GM18517 (cell line): ENCODE results near the gene ZNF680.
"Not testable (repeated sequence)": the region's sequence is repeated elsewhere in the genome, so short reads cannot be mapped to it uniquely, and the experiment has no call there.

Experiments
- ATAC-seq: cut with Tn5 transposase; IDR thresholded peaks from one replicate; pipeline ENCODE4 v1.9.1; 2021; ENCODE audit warnings: mild to moderate bottlenecking, moderate library complexity; ENCODE audit not compliant: unreplicated experiment

The ZNF680 gene

GRCh38 chr7:64557601-64558322 lies 5.1 kb downstream of the ZNF680 start:
- ATAC-seq = no peak

DNA sequence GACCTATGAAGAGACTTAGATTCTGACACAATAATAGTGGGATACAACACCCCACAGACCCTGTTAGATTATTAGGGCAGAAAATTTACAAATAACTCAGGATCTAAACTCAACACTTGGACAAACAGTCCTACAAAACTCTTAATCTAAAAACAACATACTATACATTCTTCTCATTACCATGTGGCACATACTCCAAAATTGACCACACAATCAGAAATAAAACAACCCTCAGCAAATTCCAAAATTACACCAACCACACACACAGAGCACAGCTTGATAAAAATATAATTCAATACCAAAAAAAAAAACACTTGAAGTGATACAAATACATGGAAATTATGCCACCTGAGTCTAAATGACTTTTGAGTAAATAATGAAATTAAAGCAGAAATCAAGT lies 7.8 kb downstream of the ZNF680 start:
- ATAC-seq = no peak

- ATAC-seq = not testable (repeated sequence)
Observed at GRCh38 chr7:64554188-64554587, 8.7 kb downstream of the ZNF680 start.

DNA sequence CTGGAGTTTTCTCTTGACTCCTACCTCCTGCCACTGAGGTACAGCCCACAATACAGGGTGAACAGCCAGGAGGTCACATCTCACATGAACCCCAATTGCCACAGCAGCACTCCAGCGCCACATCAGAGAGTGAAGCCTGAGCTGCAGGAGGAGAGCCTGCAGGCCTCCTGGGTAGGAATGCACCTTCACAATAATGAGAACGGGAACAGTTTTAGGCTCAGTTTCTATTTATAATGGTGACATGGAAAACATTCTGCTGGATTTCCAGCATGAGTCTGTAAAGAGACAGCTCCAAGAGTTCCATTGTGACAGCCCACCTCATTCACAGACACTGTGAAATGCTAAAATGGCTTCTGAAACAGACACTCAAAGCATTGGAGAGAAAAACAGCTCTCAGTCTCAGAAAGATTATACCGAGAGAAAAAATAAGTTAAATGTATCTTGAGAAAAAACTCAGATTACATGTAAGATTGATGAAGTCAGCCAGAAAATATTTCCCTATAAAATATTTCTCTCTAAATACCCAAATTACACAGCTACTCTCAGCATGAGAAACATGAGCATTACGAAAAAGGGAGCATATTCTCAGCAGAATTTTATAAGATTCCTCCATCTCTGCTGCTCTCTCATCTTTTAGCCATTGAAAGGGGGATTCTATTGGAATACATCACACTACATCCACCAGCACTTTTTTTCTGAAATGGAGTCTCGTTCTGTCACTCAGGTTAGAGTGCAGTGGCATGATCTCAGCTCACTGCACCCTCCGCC lies 11.3 kb downstream of the ZNF680 start:
- no peak for ATAC-seq

DNA sequence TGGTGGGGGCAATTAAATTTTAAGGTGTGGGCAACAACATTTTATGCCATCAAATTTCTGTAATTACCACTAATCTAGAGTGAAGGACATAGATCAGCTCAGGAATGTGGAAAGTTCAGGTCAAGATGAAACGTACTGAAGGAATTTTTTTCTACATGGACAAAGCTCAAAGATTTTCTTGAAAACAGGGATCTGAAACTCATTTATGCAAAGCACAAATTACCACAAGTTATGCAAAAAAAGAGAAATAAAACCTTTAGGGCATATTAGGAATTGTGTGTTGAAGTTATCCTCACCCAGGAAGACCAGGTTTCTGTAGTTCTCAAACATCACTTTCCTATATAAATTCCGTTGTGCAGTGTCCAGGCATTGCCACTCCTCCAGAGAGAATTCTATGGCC lies 18.9 kb downstream of the ZNF680 start:
- ATAC-seq = no peak

GRCh38 chr7:64541438-64542359 lies 21.2 kb downstream of the ZNF680 start:
- no peak for ATAC-seq

DNA sequence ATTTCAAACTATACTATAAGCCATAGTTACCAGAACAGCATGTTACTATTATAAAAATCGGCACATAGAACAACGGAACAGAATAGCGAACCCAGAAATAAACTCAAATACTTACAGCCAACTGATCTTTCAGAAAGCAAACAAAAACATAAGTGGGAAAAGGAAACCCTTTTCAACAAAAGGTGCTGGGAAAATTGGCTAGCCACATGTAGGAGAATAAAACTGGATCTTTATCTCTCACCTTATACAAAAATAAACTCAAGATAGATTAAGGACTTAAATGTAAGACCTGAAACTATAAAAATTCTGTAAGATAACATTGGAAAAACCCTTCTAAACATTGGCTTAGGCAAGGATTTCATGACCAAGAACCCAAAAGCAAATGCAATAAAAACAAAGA lies 29.1 kb downstream of the ZNF680 start:
- no peak for ATAC-seq

DNA sequence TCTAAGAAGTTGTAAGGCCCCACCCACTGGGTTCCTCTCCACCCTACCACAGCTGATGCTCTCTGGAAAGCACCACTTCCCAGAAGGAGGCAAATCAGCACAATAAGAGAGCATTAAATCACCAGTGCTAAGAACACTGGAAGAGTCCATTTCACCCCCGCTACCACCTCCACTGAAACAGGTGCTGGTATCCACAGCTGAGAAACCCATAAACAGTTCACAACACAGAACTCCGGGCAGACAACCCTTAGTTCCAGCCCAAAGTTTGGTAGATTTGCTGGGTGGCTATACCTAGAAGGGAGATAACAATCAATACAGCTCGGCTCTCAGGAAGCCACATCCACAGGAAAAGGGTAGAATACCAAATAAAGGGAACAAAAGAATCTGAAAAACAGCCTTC lies 34.1 kb downstream of the ZNF680 start:
- ATAC-seq = no peak

- ATAC-seq = no peak
Observed at GRCh38 chr7:64521409-64521984, 41.4 kb downstream of the ZNF680 start.

- no peak for ATAC-seq
Observed at GRCh38 chr7:64516451-64516850, 46.4 kb downstream of the ZNF680 start.

DNA sequence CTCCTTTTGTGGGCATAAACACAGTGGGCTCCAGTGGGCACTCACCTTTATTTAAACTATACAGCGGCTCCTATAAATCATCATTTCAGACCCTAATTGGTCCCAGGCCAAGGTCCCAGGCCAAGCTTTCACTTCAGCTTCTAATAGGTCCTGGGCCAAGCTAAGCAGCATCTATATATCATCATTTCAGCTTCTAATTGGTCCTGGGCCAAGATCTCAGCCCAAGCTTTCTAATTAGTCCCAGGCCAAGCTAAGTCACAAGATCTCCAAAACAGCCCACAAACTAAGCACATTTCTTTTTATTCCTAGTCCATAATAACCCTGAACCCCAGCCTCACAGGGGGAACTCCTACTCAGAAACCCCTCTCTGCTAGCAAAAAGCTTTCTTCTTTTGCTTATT lies 47.1 kb downstream of the ZNF680 start:
- ATAC-seq = no peak

- no peak for ATAC-seq
Observed at GRCh38 chr7:64515330-64515729, 47.5 kb downstream of the ZNF680 start.

- no peak for ATAC-seq
Observed at GRCh38 chr7:64509583-64509982, 53.3 kb downstream of the ZNF680 start.

GRCh38 chr7:64504581-64505120 lies 58.2 kb downstream of the ZNF680 start:
- no peak for ATAC-seq

DNA sequence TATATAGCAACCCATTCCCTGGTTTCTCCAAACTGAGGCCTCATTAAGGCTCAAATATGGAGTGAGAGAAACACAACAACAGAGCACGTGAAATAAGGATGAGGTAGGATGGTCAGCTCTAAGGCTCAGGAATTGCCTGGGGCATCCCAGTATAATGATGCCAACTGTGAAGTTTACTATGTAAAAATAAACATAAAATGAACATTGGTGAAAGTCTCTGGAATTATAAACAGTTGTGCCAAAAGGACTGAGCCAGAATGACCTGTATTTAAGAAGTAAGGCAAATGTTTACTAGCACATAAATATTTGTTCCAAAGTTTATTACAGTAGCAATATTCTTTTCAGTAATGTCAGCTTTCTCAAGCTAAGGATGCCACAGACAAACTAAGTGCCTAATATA lies 64.6 kb downstream of the ZNF680 start:
- no peak for ATAC-seq

- no peak for ATAC-seq
Observed at GRCh38 chr7:64494912-64495461, 67.9 kb downstream of the ZNF680 start.

DNA sequence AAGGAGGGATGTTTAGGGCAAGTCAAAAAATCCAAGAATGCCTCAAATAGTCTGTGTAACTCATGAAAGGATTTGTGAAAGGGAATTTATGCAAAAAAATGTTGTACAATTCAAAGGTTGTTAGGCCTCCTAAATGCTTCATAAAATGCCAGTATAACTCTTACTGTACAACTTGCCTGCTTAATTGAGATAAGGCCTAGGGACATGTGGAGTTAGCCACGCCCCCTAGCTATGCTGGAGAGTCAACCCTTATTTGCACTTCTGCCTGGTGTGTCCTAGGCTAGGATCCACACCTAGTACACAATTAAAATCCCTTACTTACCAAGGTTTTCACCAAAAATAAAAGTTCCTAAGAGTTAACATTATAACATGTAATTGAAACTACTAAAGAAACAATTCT lies 77.2 kb downstream of the ZNF680 start:
- no peak for ATAC-seq
